Stomach smooth muscle (tissue), 2 donors: Measurements from ENCODE around the gene PLCD3.
A peak's percentile ranks its signal among the peaks of the same experiment; 100 is the strongest.

Source experiments
- H3K27ac ChIP-seq: one replicate; pipeline ENCODE4 v1.7.0; 2013; ENCODE audit warnings: mild to moderate bottlenecking, low read length, inconsistent platforms
- H3K27me3 ChIP-seq, 2 donors: one replicate each; pipeline ENCODE4 v1.7.0; 2013; ENCODE audit warnings: low read length in 2 of 2; ENCODE audit not compliant: insufficient read depth in 2 of 2, control insufficient read depth in 1 of 2
- H3K36me3 ChIP-seq, 2 donors: one replicate each; pipeline ENCODE4 v1.7.0; 2013; ENCODE audit warnings: low read length in 2 of 2; ENCODE audit not compliant: control insufficient read depth in 2 of 2, insufficient read depth in 2 of 2
- H3K4me1 ChIP-seq: one replicate; pipeline ENCODE4 v1.7.0; 2013; ENCODE audit warnings: low read length; ENCODE audit not compliant: control insufficient read depth, insufficient read depth
- H3K4me3 ChIP-seq, 2 donors: one replicate each; pipeline ENCODE4 v1.7.0; 2013; ENCODE audit warnings: low read length in 2 of 2
- H3K9ac ChIP-seq, 2 donors: one replicate each; pipeline ENCODE4 v1.7.0; 2013; ENCODE audit warnings: low read length in 2 of 2, mild to moderate bottlenecking in 1 of 2
- H3K9me3 ChIP-seq, 2 donors: one replicate each; pipeline ENCODE4 v1.7.0; 2013; ENCODE audit warnings: low read length in 2 of 2; ENCODE audit not compliant: control insufficient read depth in 2 of 2
- donor health status: healthy.
- donor health status: Pancreatic carcinoma.

The PLCD3 gene

GRCh38 chr17:45096141-45096540 is 36.2 kb downstream of the PLCD3 start:
- H3K9me3 ChIP-seq, result no peaks in the 10 kb centered on the region
- no peaks in the 10 kb centered on the region for H3K27me3 ChIP-seq
- H3K27ac ChIP-seq, result peak overlapping the region; percentile 31
- H3K36me3 ChIP-seq, result peaks cover 33 to 38% of the 10 kb centered on the region in 2 donors
- peaks cover 44% of the 10 kb centered on the region for H3K4me1 ChIP-seq
- peak overlapping the region in 1 of 2 donors; percentile 2 for H3K9ac ChIP-seq
- H3K4me3 ChIP-seq, result no peak overlapping the region

GRCh38 chr17:45093444-45094110 is 38.7 kb downstream of the PLCD3 start:
- no peaks in the 10 kb centered on the region for H3K27me3 ChIP-seq
- H3K27ac ChIP-seq, result peak overlapping the region; percentile 95
- H3K9ac ChIP-seq, result peak overlapping the region; percentile 63 to 80
- peaks cover 42 to 44% of the 10 kb centered on the region in 2 donors for H3K36me3 ChIP-seq
- H3K9me3 ChIP-seq, result no peaks in the 10 kb centered on the region
- H3K4me3 ChIP-seq, result peak overlapping the region in 1 of 2 donors; percentile 49
- H3K4me1 ChIP-seq, result peaks cover 41% of the 10 kb centered on the region

GRCh38 chr17:45092911-45093430 is 39.3 kb downstream of the PLCD3 start:
- Histone ChIP-seq H3K27me3 (no peaks in the 10 kb centered on the region), H3K9ac (peak overlapping the region; percentile 63 to 80), H3K27ac (peak overlapping the region; percentile 95), H3K4me1 (peaks cover 38% of the 10 kb centered on the region), H3K9me3 (no peaks in the 10 kb centered on the region), H3K4me3 (peak overlapping the region in 1 of 2 donors; percentile 49), H3K36me3 (peaks cover 40 to 41% of the 10 kb centered on the region in 2 donors)

GRCh38 chr17:45091778-45092425 is 40.4 kb downstream of the PLCD3 start:
- Histone ChIP-seq H3K9me3 (no peaks in the 10 kb centered on the region), H3K4me1 (peaks cover 36% of the 10 kb centered on the region), H3K36me3 (peaks cover 40% of the 10 kb centered on the region in 2 donors), H3K27ac (peak overlapping the region; percentile 95), H3K4me3 (peak overlapping the region in 1 of 2 donors; percentile 36), H3K9ac (peak overlapping the region in 1 of 2 donors; percentile 21), H3K27me3 (no peaks in the 10 kb centered on the region)

GRCh38 chr17:45090711-45091110 is 41.6 kb downstream of the PLCD3 start:
- Histone ChIP-seq H3K9me3 (no peaks in the 10 kb centered on the region), H3K4me3 (no peak overlapping the region), H3K27ac (peak overlapping the region; percentile 95), H3K36me3 (peaks cover 34 to 37% of the 10 kb centered on the region in 2 donors), H3K27me3 (no peaks in the 10 kb centered on the region), H3K9ac (no peak overlapping the region), H3K4me1 (peaks cover 32% of the 10 kb centered on the region)

GRCh38 chr17:45088741-45089140 is 43.6 kb downstream of the PLCD3 start:
- Histone ChIP-seq H3K36me3 (peaks cover 35 to 41% of the 10 kb centered on the region in 2 donors), H3K27ac (no peak overlapping the region)

GRCh38 chr17:45087978-45088377 is 44.3 kb downstream of the PLCD3 start:
- H3K9ac ChIP-seq, result no peak overlapping the region
- no peaks in the 10 kb centered on the region for H3K27me3 ChIP-seq
- no peak overlapping the region for H3K4me3 ChIP-seq
- H3K27ac ChIP-seq, result no peak overlapping the region
- peaks cover 35 to 41% of the 10 kb centered on the region in 2 donors for H3K36me3 ChIP-seq
- H3K9me3 ChIP-seq, result no peaks in the 10 kb centered on the region
- H3K4me1 ChIP-seq, result peaks cover 17% of the 10 kb centered on the region

More at GRCh38 chr17:45088741-45089140, 43.6 kb downstream of the PLCD3 start:
- H3K9me3 ChIP-seq, result no peaks in the 10 kb centered on the region
- no peak overlapping the region for H3K9ac ChIP-seq
- H3K4me3 ChIP-seq, result no peak overlapping the region
- H3K4me1 ChIP-seq, result peaks cover 25% of the 10 kb centered on the region
- no peaks in the 10 kb centered on the region for H3K27me3 ChIP-seq

GRCh38 chr17:45087504-45087975 is 44.8 kb downstream of the PLCD3 start:
- Histone ChIP-seq H3K9me3 (no peaks in the 10 kb centered on the region), H3K4me1 (peaks cover 13% of the 10 kb centered on the region), H3K36me3 (peaks cover 36 to 42% of the 10 kb centered on the region in 2 donors), H3K4me3 (no peak overlapping the region), H3K27ac (no peak overlapping the region), H3K27me3 (no peaks in the 10 kb centered on the region), H3K9ac (no peak overlapping the region)

GRCh38 chr17:45086865-45087503 is 45.3 kb downstream of the PLCD3 start:
- H3K4me1 ChIP-seq, result peaks cover 7% of the 10 kb centered on the region
- no peak overlapping the region for H3K27ac ChIP-seq
- no peak overlapping the region for H3K9ac ChIP-seq
- no peaks in the 10 kb centered on the region for H3K9me3 ChIP-seq
- H3K27me3 ChIP-seq, result no peaks in the 10 kb centered on the region
- H3K4me3 ChIP-seq, result no peak overlapping the region
- peaks cover 41 to 44% of the 10 kb centered on the region in 2 donors for H3K36me3 ChIP-seq

- H3K27me3 ChIP-seq, result no peaks in the 10 kb centered on the region
- peaks cover 6% of the 10 kb centered on the region for H3K4me1 ChIP-seq
- H3K9ac ChIP-seq, result no peak overlapping the region
- no peak overlapping the region for H3K27ac ChIP-seq
- H3K36me3 ChIP-seq, result peaks cover 41 to 50% of the 10 kb centered on the region in 2 donors
- H3K9me3 ChIP-seq, result no peaks in the 10 kb centered on the region
- no peak overlapping the region for H3K4me3 ChIP-seq
Measured at GRCh38 chr17:45086391-45086790, 45.9 kb downstream of the PLCD3 start.
